GM23338 (cell line): ENCODE measurements around the gene THYN1. TPM values are rescaled to one million over a fixed set of nuclear protein-coding genes. Genes with fewer than 3 reads are reported as not detected.
A peak's percentile ranks its signal among the peaks of the same experiment; 100 is the strongest.

Experiments used
- ATAC-seq: fragments of 200-7000 bp; cut with Tn5 transposase; 3 replicates; pipeline ENCODE4 v1.9.1; 2020
- DNase-seq: peaks from one replicate; pipeline ENCODE4 v3.0.0-alpha.2; 2015; ENCODE audit warnings: low spot score
- H2AFZ ChIP-seq: fragments of 200-600 bp; sonication (generic); 2 replicates; pipeline ENCODE4 v1.8.0; 2016; ENCODE audit warnings: antibody characterized with exemption, mild to moderate bottlenecking, moderate library complexity
- H3F3A ChIP-seq: fragments of 200-600 bp; sonication (generic); replicated peaks from 2 replicates; pipeline ENCODE4 v1.8.0; 2017; ENCODE audit warnings: antibody characterized with exemption, mixed run types, low read depth
- H3K27ac ChIP-seq: fragments of 200-600 bp; sonication (generic); 2 replicates; pipeline ENCODE4 v1.6.1; 2016; ENCODE audit warnings: low read depth
- H3K27me3 ChIP-seq: fragments of 200-600 bp; sonication (generic); 2 replicates; pipeline ENCODE4 v1.8.0; 2016; ENCODE audit warnings: mild to moderate bottlenecking, mixed run types, moderate library complexity; ENCODE audit not compliant: insufficient read depth
- H3K36me3 ChIP-seq: fragments of 200-600 bp; sonication (generic); 2 replicates; pipeline ENCODE4 v1.8.0; 2016; ENCODE audit warnings: mild to moderate bottlenecking; ENCODE audit not compliant: insufficient read depth
- H3K4me1 ChIP-seq: fragments of 200-600 bp; sonication (generic); 2 replicates; pipeline ENCODE4 v1.8.0; 2016; ENCODE audit warnings: mild to moderate bottlenecking, moderate library complexity; ENCODE audit not compliant: insufficient read depth
- H3K4me2 ChIP-seq: fragments of 200-600 bp; sonication (generic); 2 replicates; pipeline ENCODE4 v1.7.1; 2017; ENCODE audit warnings: mixed run types
- H3K4me3 ChIP-seq: fragments of 200-600 bp; sonication (generic); 2 replicates; pipeline ENCODE4 v1.6.1; 2016; ENCODE audit warnings: mixed run types
- H3K79me2 ChIP-seq: fragments of 200-600 bp; sonication (generic); replicated peaks from 2 replicates; pipeline ENCODE4 v1.8.0; 2017; ENCODE audit warnings: mild to moderate bottlenecking; ENCODE audit not compliant: insufficient read depth
- H3K9me2 ChIP-seq: fragments of 200-600 bp; sonication (generic); 2 replicates; pipeline ENCODE4 v1.8.0; 2017; ENCODE audit not compliant: insufficient read depth
- H4K20me1 ChIP-seq: fragments of 200-600 bp; sonication (generic); replicated peaks from 2 replicates; pipeline ENCODE4 v1.8.0; 2017; ENCODE audit warnings: mild to moderate bottlenecking; ENCODE audit not compliant: insufficient read depth
- H3K27ac Mint-ChIP-seq: 2 replicates; pipeline ENCODE4 v1.8.0; 2020; ENCODE audit warnings: inconsistent platforms, mild to moderate bottlenecking, moderate library complexity, mixed read lengths
- H3K27me3 Mint-ChIP-seq: 3 replicates; pipeline ENCODE4 v1.8.0; 2022; ENCODE audit warnings: low read depth, mild to moderate bottlenecking, moderate library complexity, mixed read lengths, inconsistent platforms; ENCODE audit not compliant: insufficient read depth, poor library complexity
- H3K36me3 Mint-ChIP-seq: 3 replicates; pipeline ENCODE4 v1.8.0; 2021; ENCODE audit warnings: low read depth, mild to moderate bottlenecking, inconsistent platforms, moderate library complexity, mixed read lengths
- H3K4me1 Mint-ChIP-seq: 3 replicates; pipeline ENCODE4 v1.8.0; 2020; ENCODE audit warnings: mild to moderate bottlenecking, inconsistent platforms, mixed read lengths
- H3K4me3 Mint-ChIP-seq: 3 replicates; pipeline ENCODE4 v1.8.0; 2021; ENCODE audit warnings: moderate library complexity, mild to moderate bottlenecking, inconsistent platforms, mixed read lengths
- H3K9me3 Mint-ChIP-seq: 3 replicates; pipeline ENCODE4 v1.8.0; 2020; ENCODE audit warnings: moderate library complexity, mild to moderate bottlenecking, inconsistent platforms, mixed read lengths
- CREB1 ChIP-seq: fragments of 250-450 bp; sonication (Bioruptor Pico); IDR thresholded peaks from 2 replicates; pipeline ENCODE4 v1.5.0; 2020; ENCODE audit warnings: low read depth, mild to moderate bottlenecking, moderate library complexity
- EZH2 ChIP-seq: fragments of 200-600 bp; sonication (generic); IDR thresholded peaks from one replicate; pipeline ENCODE4 v1.8.0; 2017; ENCODE audit warnings: antibody characterized with exemption, mild to moderate bottlenecking, low read depth; ENCODE audit not compliant: unreplicated experiment
- EZH2phosphoT487 ChIP-seq: fragments of 200-600 bp; sonication (generic); IDR thresholded peaks from one replicate; pipeline ENCODE4 v1.8.1; 2018; ENCODE audit warnings: antibody characterized with exemption; ENCODE audit not compliant: unreplicated experiment
- JUNB ChIP-seq: IDR thresholded peaks from one replicate; pipeline ENCODE4 v1.6.1; 2016; ENCODE audit warnings: antibody characterized with exemption; ENCODE audit not compliant: unreplicated experiment
- NANOG ChIP-seq: IDR thresholded peaks from 2 replicates; pipeline ENCODE4 v1.6.1; 2016; ENCODE audit warnings: antibody characterized with exemption, borderline replicate concordance
- POLR2AphosphoS5 ChIP-seq: IDR thresholded peaks from 2 replicates; pipeline ENCODE4 v1.6.1; 2016; ENCODE audit warnings: antibody characterized with exemption, low read depth
- STAT1 ChIP-seq: IDR thresholded peaks from one replicate; pipeline ENCODE4 v1.6.1; 2016; ENCODE audit warnings: antibody characterized with exemption; ENCODE audit not compliant: unreplicated experiment
- ZNF114 ChIP-seq: fragments of 250-450 bp; sonication (Bioruptor Pico); IDR thresholded peaks from 2 replicates; pipeline ENCODE4 v1.5.0; 2020; ENCODE audit warnings: mild to moderate bottlenecking, moderate library complexity
- ZNF331 ChIP-seq: fragments of 250-450 bp; sonication (Bioruptor Pico); IDR thresholded peaks from 2 replicates; pipeline ENCODE4 v1.5.0; 2020; ENCODE audit warnings: low read depth, mild to moderate bottlenecking, moderate library complexity
- polyA plus RNA-seq: library from polyadenylated mRNA; unstranded; fragments of >200 nt; fragmentation: Nextera tagmentation; extraction: Ambion mirVana; gene quantifications from 2 replicates; pipeline ENCODE4 v1.2.1, GENCODE V29; 2016
- total RNA-seq: library from RNA; depleted of rRNA; stranded (reverse); fragments of >200 nt; shearing (Covaris generic); gene quantifications from 2 replicates; pipeline ENCODE4 v1.2.3, GENCODE V29; 2014
- TF ChIP-seq, protein P1 (sequence below): fragments of 250-450 bp; sonication (Bioruptor Pico); IDR thresholded peaks from 2 replicates; pipeline ENCODE4 v1.5.0; 2020; ENCODE audit warnings: mild to moderate bottlenecking, moderate library complexity
- TF ChIP-seq, protein P2 (sequence below): IDR thresholded peaks from one replicate; pipeline ENCODE4 v1.6.1; 2018; ENCODE audit warnings: antibody characterized with exemption; ENCODE audit not compliant: unreplicated experiment
- TF ChIP-seq, protein P3 (sequence below), 2 experiments: fragments of 200-600 bp in 1 of 2; sonication (generic) in 1 of 2; conservative IDR thresholded peaks; 2 replicates each; pipeline versions ENCODE4 v1.5.1 to v1.6.1; 2016 to 2017; ENCODE audit warnings: antibody characterized with exemption in 2 of 2, low read depth in 2 of 2, mild to moderate bottlenecking in 2 of 2, moderate library complexity in 1 of 2
- TF ChIP-seq, protein P4 (sequence below): IDR thresholded peaks from 2 replicates; pipeline ENCODE4 v1.6.1; 2016; ENCODE audit warnings: antibody characterized with exemption

THYN1 gene
- total and polyA plus RNA-seq, 2 experiments from 2014 or later = 116 to 216 TPM

DNA sequence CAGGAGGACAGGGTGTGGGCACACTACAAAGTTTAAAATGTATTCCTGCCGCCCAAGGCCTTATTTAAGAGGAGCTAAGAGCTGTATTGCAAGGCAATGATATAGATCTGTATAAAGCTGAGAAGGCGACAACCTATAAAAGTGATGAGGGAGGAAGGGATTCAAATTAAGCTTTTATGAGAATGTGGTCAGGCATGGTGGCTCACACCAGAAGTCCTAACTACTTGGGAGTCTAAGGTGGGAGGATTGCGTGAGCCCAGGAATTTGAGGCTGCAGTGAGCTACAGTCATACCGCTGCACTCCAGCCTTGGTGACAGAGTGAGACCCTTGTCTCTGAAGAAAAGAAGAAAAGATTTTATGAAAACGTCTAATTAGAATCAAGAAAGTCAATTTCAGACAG is 13.3 kb upstream of the THYN1 start:
- Histone ChIP-seq H3K4me1 (peaks cover 48% of the 10 kb centered on the region), H3K79me2 (peaks cover 64% of the 10 kb centered on the region), H3K27ac (peak overlapping the region; percentile 46), H3K4me2 (peak overlapping the region; percentile 38; the same call in 1 of the 2 replicates), H3K9me2 (no peaks in the 10 kb centered on the region), H3K27me3 (no peaks in the 10 kb centered on the region), H3F3A (no peaks in the 10 kb centered on the region), H3K36me3 (peaks cover 19% of the 10 kb centered on the region), H3K4me3 (no peak overlapping the region), H4K20me1 (0 out of 2 replicates have a peak, but pooled peaks cover 4% of the 10 kb centered on the region), H2AFZ (no peak overlapping the region)
- no peak overlapping the region; the same call in 1 of the 2 replicates for H3K27ac Mint-ChIP-seq
- DNase-seq (no peak), ATAC-seq (no peak)
- H3K36me3 Mint-ChIP-seq = peaks cover 44% of the 10 kb centered on the region
- peaks cover 15% of the 10 kb centered on the region for H3K27me3 Mint-ChIP-seq
- no peaks in the 10 kb centered on the region for H3K9me3 Mint-ChIP-seq
- TF ChIP-seq EZH2phosphoT487 (no peak), JUNB (no peak), ZNF114 (no peak), ZNF331 (CRISPR knock-in tag) (no peak), NANOG (no peak), POLR2AphosphoS5 (no peak), STAT1 (no peak), EZH2 (no peak), CREB1 (CRISPR knock-in tag) (no peak)
- TF ChIP-seq, protein P1, sequence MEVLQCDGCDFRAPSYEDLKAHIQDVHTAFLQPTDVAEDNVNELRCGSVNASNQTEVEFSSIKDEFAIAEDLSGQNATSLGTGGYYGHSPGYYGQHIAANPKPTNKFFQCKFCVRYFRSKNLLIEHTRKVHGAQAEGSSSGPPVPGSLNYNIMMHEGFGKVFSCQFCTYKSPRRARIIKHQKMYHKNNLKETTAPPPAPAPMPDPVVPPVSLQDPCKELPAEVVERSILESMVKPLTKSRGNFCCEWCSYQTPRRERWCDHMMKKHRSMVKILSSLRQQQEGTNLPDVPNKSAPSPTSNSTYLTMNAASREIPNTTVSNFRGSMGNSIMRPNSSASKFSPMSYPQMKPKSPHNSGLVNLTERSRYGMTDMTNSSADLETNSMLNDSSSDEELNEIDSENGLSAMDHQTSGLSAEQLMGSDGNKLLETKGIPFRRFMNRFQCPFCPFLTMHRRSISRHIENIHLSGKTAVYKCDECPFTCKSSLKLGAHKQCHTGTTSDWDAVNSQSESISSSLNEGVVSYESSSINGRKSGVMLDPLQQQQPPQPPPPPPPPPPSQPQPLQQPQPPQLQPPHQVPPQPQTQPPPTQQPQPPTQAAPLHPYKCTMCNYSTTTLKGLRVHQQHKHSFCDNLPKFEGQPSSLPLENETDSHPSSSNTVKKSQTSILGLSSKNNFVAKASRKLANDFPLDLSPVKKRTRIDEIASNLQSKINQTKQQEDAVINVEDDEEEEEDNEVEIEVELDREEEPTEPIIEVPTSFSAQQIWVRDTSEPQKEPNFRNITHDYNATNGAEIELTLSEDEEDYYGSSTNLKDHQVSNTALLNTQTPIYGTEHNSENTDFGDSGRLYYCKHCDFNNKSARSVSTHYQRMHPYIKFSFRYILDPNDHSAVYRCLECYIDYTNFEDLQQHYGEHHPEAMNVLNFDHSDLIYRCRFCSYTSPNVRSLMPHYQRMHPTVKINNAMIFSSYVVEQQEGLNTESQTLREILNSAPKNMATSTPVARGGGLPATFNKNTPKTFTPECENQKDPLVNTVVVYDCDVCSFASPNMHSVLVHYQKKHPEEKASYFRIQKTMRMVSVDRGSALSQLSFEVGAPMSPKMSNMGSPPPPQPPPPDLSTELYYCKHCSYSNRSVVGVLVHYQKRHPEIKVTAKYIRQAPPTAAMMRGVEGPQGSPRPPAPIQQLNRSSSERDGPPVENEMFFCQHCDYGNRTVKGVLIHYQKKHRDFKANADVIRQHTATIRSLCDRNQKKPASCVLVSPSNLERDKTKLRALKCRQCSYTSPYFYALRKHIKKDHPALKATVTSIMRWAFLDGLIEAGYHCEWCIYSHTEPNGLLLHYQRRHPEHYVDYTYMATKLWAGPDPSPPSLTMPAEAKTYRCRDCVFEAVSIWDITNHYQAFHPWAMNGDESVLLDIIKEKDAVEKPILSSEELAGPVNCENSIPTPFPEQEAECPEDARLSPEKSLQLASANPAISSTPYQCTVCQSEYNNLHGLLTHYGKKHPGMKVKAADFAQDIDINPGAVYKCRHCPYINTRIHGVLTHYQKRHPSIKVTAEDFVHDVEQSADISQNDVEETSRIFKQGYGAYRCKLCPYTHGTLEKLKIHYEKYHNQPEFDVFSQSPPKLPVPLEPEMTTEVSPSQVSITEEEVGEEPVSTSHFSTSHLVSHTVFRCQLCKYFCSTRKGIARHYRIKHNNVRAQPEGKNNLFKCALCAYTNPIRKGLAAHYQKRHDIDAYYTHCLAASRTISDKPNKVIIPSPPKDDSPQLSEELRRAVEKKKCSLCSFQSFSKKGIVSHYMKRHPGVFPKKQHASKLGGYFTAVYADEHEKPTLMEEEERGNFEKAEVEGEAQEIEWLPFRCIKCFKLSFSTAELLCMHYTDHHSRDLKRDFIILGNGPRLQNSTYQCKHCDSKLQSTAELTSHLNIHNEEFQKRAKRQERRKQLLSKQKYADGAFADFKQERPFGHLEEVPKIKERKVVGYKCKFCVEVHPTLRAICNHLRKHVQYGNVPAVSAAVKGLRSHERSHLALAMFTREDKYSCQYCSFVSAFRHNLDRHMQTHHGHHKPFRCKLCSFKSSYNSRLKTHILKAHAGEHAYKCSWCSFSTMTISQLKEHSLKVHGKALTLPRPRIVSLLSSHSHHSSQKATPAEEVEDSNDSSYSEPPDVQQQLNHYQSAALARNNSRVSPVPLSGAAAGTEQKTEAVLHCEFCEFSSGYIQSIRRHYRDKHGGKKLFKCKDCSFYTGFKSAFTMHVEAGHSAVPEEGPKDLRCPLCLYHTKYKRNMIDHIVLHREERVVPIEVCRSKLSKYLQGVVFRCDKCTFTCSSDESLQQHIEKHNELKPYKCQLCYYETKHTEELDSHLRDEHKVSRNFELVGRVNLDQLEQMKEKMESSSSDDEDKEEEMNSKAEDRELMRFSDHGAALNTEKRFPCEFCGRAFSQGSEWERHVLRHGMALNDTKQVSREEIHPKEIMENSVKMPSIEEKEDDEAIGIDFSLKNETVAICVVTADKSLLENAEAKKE (CRISPR knock-in tag) = no peak
- TF ChIP-seq, protein P2, sequence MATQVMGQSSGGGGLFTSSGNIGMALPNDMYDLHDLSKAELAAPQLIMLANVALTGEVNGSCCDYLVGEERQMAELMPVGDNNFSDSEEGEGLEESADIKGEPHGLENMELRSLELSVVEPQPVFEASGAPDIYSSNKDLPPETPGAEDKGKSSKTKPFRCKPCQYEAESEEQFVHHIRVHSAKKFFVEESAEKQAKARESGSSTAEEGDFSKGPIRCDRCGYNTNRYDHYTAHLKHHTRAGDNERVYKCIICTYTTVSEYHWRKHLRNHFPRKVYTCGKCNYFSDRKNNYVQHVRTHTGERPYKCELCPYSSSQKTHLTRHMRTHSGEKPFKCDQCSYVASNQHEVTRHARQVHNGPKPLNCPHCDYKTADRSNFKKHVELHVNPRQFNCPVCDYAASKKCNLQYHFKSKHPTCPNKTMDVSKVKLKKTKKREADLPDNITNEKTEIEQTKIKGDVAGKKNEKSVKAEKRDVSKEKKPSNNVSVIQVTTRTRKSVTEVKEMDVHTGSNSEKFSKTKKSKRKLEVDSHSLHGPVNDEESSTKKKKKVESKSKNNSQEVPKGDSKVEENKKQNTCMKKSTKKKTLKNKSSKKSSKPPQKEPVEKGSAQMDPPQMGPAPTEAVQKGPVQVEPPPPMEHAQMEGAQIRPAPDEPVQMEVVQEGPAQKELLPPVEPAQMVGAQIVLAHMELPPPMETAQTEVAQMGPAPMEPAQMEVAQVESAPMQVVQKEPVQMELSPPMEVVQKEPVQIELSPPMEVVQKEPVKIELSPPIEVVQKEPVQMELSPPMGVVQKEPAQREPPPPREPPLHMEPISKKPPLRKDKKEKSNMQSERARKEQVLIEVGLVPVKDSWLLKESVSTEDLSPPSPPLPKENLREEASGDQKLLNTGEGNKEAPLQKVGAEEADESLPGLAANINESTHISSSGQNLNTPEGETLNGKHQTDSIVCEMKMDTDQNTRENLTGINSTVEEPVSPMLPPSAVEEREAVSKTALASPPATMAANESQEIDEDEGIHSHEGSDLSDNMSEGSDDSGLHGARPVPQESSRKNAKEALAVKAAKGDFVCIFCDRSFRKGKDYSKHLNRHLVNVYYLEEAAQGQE = no peak
- TF ChIP-seq, protein P3, sequence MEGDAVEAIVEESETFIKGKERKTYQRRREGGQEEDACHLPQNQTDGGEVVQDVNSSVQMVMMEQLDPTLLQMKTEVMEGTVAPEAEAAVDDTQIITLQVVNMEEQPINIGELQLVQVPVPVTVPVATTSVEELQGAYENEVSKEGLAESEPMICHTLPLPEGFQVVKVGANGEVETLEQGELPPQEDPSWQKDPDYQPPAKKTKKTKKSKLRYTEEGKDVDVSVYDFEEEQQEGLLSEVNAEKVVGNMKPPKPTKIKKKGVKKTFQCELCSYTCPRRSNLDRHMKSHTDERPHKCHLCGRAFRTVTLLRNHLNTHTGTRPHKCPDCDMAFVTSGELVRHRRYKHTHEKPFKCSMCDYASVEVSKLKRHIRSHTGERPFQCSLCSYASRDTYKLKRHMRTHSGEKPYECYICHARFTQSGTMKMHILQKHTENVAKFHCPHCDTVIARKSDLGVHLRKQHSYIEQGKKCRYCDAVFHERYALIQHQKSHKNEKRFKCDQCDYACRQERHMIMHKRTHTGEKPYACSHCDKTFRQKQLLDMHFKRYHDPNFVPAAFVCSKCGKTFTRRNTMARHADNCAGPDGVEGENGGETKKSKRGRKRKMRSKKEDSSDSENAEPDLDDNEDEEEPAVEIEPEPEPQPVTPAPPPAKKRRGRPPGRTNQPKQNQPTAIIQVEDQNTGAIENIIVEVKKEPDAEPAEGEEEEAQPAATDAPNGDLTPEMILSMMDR (conservative IDR thresholded peaks at IDR 0.05; ENCODE audit: low read depth in 2 of 2) = no peak
- TF ChIP-seq, protein P4, sequence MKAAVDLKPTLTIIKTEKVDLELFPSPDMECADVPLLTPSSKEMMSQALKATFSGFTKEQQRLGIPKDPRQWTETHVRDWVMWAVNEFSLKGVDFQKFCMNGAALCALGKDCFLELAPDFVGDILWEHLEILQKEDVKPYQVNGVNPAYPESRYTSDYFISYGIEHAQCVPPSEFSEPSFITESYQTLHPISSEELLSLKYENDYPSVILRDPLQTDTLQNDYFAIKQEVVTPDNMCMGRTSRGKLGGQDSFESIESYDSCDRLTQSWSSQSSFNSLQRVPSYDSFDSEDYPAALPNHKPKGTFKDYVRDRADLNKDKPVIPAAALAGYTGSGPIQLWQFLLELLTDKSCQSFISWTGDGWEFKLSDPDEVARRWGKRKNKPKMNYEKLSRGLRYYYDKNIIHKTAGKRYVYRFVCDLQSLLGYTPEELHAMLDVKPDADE = no peak
- H3K4me1 Mint-ChIP-seq = peaks cover 63% of the 10 kb centered on the region
- H3K4me3 Mint-ChIP-seq = peak overlapping the region; percentile 2; the same call in 1 of the 3 replicates
